ENCODE results near the gene IFNG-AS1.

GRCh38 chr12:68011206-68011881 is 22.1 kb downstream of the IFNG-AS1 start:
- TF ChIP-seq CTCF (IDR thresholded peaks at IDR 0.05; ENCODE audit: poor library complexity) (no peak), EZH2 (IDR thresholded peaks at IDR 0.05; ENCODE audit: borderline replicate concordance) (no peak)

All from hepatocyte (in vitro differentiated cells).